IPS-18c (cell line): ENCODE data around the gene IGFN1.

Source experiments
- H3K4me3 ChIP-seq: 2 replicates; pipeline ENCODE4 v1.7.0; 2013; ENCODE audit warnings: low read depth, mild to moderate bottlenecking, low read length, moderate library complexity; ENCODE audit not compliant: insufficient read depth
- H3K9me3 ChIP-seq: one replicate; pipeline ENCODE4 v1.6.1; 2013; ENCODE audit warnings: mild to moderate bottlenecking, low read length, moderate library complexity; ENCODE audit not compliant: control insufficient read depth, insufficient read depth

The IGFN1 gene

GRCh38 chr1:201206176-201206575 is 15.6 kb downstream of the IGFN1 start:
- Histone ChIP-seq H3K4me3 (no peak overlapping the region), H3K9me3 (no peaks in the 10 kb centered on the region)

- H3K4me3 ChIP-seq = no peak overlapping the region
- H3K9me3 ChIP-seq = no peaks in the 10 kb centered on the region
These were observed 16.4 kb downstream of the IGFN1 start for GRCh38 chr1:201207046-201207445.

- Histone ChIP-seq H3K9me3 (no peaks in the 10 kb centered on the region), H3K4me3 (no peak overlapping the region)
These were observed 17.6 kb downstream of the IGFN1 start for GRCh38 chr1:201208236-201208635.

GRCh38 chr1:201212056-201212455 is 21.4 kb downstream of the IGFN1 start:
- H3K4me3 ChIP-seq = no peak overlapping the region

GRCh38 chr1:201212461-201213055 is 21.9 kb downstream of the IGFN1 start:
- Histone ChIP-seq H3K4me3 (no peak overlapping the region), H3K9me3 (no peaks in the 10 kb centered on the region)

More at GRCh38 chr1:201212056-201212455, 21.4 kb downstream of the IGFN1 start:
- no peaks in the 10 kb centered on the region for H3K9me3 ChIP-seq

GRCh38 chr1:201213106-201213770 is 22.6 kb downstream of the IGFN1 start:
- no peaks in the 10 kb centered on the region for H3K9me3 ChIP-seq
- no peak overlapping the region for H3K4me3 ChIP-seq

- H3K9me3 ChIP-seq = no peaks in the 10 kb centered on the region
- no peak overlapping the region for H3K4me3 ChIP-seq
These were observed 23.3 kb downstream of the IGFN1 start for GRCh38 chr1:201213926-201214325.

GRCh38 chr1:201214461-201214860 is 23.8 kb downstream of the IGFN1 start:
- H3K9me3 ChIP-seq = no peaks in the 10 kb centered on the region
- H3K4me3 ChIP-seq = no peak overlapping the region

- Histone ChIP-seq H3K9me3 (no peaks in the 10 kb centered on the region), H3K4me3 (no peak overlapping the region)
These were observed 24.3 kb downstream of the IGFN1 start for GRCh38 chr1:201214886-201215285.

GRCh38 chr1:201215531-201216357 is 25.1 kb downstream of the IGFN1 start:
- H3K9me3 ChIP-seq = no peaks in the 10 kb centered on the region
- H3K4me3 ChIP-seq = no peak overlapping the region

GRCh38 chr1:201216395-201217085 is 25.9 kb downstream of the IGFN1 start:
- Histone ChIP-seq H3K9me3 (no peaks in the 10 kb centered on the region), H3K4me3 (no peak overlapping the region)

- Histone ChIP-seq H3K9me3 (no peaks in the 10 kb centered on the region), H3K4me3 (no peak overlapping the region)
These were observed 26.5 kb downstream of the IGFN1 start for GRCh38 chr1:201217146-201217545.

- Histone ChIP-seq H3K4me3 (no peak overlapping the region), H3K9me3 (no peaks in the 10 kb centered on the region)
These were observed 27.2 kb downstream of the IGFN1 start for GRCh38 chr1:201217851-201218250.

- Histone ChIP-seq H3K4me3 (no peak overlapping the region), H3K9me3 (no peaks in the 10 kb centered on the region)
These were observed 27.8 kb downstream of the IGFN1 start for GRCh38 chr1:201218409-201218808.

GRCh38 chr1:201219481-201220387 is 29.1 kb downstream of the IGFN1 start:
- no peaks in the 10 kb centered on the region for H3K9me3 ChIP-seq
- no peak overlapping the region for H3K4me3 ChIP-seq

GRCh38 chr1:201220388-201220715 is 29.7 kb downstream of the IGFN1 start:
- H3K4me3 ChIP-seq = no peak overlapping the region
- no peaks in the 10 kb centered on the region for H3K9me3 ChIP-seq
